ENCODE data around the gene PLK1.

- TF ChIP-seq CTCF (IDR thresholded peaks at IDR 0.05; ENCODE audit: low read length) (no peak), EZH2phosphoT487 (IDR thresholded peaks at IDR 0.05; ENCODE audit: low read length) (no peak)
Measured at GRCh38 chr16:23712976-23713375, 34.3 kb downstream of the PLK1 start, which contains the start of gene ERN2.
